ENCODE measurements around the gene KCNAB1. TPM values are rescaled to one million over a fixed set of nuclear protein-coding genes. Genes with fewer than 3 reads are reported as not detected.

Gene KCNAB1
- total and polyA plus RNA-seq, 10 of the 15 experiments (the other 5 are each of a cell fraction or from before 2014, with no cell fraction given), result 0.11 to 0.69 (median 0.43) TPM; not detected in 6

DNA sequence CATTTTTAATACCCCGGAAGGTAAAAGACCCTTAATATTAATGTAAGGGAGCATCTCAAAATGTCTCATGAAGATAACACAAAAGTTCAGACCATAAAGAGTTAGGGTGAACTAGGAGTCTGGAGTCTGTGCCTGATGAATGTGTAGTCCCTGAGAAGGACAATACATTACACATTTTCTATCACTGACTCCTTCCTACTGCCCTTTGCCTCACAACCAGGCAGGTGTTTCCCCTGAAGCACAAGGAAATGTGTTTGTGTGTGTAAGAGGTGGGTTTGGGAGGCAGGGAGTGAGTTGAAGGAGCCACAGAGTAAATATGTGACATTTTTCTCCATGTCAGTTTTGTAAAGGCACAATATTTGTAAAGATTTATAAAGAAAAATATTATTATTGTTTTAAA lies 375.4 kb downstream of the KCNAB1 start (continued):
- TF ChIP-seq, protein P1, sequence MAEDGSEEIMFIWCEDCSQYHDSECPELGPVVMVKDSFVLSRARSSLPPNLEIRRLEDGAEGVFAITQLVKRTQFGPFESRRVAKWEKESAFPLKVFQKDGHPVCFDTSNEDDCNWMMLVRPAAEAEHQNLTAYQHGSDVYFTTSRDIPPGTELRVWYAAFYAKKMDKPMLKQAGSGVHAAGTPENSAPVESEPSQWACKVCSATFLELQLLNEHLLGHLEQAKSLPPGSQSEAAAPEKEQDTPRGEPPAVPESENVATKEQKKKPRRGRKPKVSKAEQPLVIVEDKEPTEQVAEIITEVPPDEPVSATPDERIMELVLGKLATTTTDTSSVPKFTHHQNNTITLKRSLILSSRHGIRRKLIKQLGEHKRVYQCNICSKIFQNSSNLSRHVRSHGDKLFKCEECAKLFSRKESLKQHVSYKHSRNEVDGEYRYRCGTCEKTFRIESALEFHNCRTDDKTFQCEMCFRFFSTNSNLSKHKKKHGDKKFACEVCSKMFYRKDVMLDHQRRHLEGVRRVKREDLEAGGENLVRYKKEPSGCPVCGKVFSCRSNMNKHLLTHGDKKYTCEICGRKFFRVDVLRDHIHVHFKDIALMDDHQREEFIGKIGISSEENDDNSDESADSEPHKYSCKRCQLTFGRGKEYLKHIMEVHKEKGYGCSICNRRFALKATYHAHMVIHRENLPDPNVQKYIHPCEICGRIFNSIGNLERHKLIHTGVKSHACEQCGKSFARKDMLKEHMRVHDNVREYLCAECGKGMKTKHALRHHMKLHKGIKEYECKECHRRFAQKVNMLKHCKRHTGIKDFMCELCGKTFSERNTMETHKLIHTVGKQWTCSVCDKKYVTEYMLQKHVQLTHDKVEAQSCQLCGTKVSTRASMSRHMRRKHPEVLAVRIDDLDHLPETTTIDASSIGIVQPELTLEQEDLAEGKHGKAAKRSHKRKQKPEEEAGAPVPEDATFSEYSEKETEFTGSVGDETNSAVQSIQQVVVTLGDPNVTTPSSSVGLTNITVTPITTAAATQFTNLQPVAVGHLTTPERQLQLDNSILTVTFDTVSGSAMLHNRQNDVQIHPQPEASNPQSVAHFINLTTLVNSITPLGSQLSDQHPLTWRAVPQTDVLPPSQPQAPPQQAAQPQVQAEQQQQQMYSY (CRISPR knock-in tag; IDR thresholded peaks at IDR 0.05), result no peak
- TF ChIP-seq IKZF2 (IDR thresholded peaks at IDR 0.05) (no peak), KAT2A (conservative IDR thresholded peaks at IDR 0.05; ENCODE audit: control insufficient read depth, low read depth, low read length) (no peak)

DNA sequence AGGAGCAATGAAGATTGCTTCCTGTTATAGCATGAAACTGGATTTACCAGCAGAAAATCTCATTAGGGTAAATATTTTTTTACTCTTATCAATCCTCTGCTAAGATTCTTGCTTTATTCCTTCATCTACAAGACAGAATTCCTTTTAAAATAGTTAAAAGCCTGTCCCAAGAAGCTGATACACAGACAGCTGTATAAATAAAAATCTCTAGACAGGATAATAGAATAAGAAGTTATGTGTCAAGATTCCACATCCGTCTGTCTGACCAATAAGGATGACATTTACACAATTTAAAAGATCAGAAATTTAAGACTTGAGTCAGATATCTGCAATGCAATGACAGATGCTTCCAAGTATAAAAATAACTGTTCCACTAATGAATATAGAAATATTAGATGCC lies 376.9 kb downstream of the KCNAB1 start:
- Histone ChIP-seq H4K20me1 (ENCODE audit: control insufficient read depth, insufficient read depth) (no peaks in the 10 kb centered on the region), H3K27ac (ENCODE audit: control insufficient read depth, insufficient read depth) (no peak overlapping the region), H3K4me3 (no peak overlapping the region), H3K9me3 (replicated peaks; ENCODE audit: control insufficient read depth, insufficient read depth, low read length) (peaks cover 6% of the 10 kb centered on the region), H3K27me3 (replicated peaks in 1 of 2; ENCODE audit: control insufficient read depth in 2 of 2, insufficient read depth in 2 of 2, low read length in 1 of 2) (no peaks in the 10 kb centered on the region), H3K9ac (ENCODE audit: control insufficient read depth, insufficient read depth, low read length) (no peak overlapping the region), H3K4me1 (ENCODE audit: control insufficient read depth, insufficient read depth, low read length) (peaks cover 3% of the 10 kb centered on the region; the same call in 1 of the 2 replicates), H3K4me2 (ENCODE audit: control insufficient read depth, insufficient read depth) (no peak overlapping the region), H3K36me3 (ENCODE audit: control insufficient read depth in 2 of 2, insufficient read depth in 2 of 2, low read length in 1 of 2) (no peaks in the 10 kb centered on the region), H2AFZ (ENCODE audit: control insufficient read depth, low read depth, low read length) (no peak overlapping the region), H3K79me2 (ENCODE audit: control insufficient read depth, insufficient read depth, low read length) (no peaks in the 10 kb centered on the region)
- intact Hi-C loops (cut with micrococcal nuclease; ENCODE audit: unreplicated experiment), result no loop called here
- in situ Hi-C loops (cut with MboI), result no loop called here
- CTCF ChIA-PET, result interaction anchor here (1.5 kb wide), 1 partner anchor 48 kb away, joined by 4 read pairs; no protein-coding TSS in a partner anchor
- TF ChIP-seq RBBP5 (conservative IDR thresholded peaks at IDR 0.05) (no peak), PAX5 (IDR thresholded peaks at IDR 0.05; ENCODE audit: borderline replicate concordance, low read depth, low read length) (no peak), MXI1 (IDR thresholded peaks at IDR 0.05; ENCODE audit: low read depth, low read length) (no peak), CREM (IDR thresholded peaks at IDR 0.05; ENCODE audit: low read depth) (no peak), ZNF207 (IDR thresholded peaks at IDR 0.05; ENCODE audit: borderline replicate concordance) (no peak)
- TF ChIP-seq, protein P2, sequence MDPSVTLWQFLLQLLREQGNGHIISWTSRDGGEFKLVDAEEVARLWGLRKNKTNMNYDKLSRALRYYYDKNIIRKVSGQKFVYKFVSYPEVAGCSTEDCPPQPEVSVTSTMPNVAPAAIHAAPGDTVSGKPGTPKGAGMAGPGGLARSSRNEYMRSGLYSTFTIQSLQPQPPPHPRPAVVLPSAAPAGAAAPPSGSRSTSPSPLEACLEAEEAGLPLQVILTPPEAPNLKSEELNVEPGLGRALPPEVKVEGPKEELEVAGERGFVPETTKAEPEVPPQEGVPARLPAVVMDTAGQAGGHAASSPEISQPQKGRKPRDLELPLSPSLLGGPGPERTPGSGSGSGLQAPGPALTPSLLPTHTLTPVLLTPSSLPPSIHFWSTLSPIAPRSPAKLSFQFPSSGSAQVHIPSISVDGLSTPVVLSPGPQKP (IDR thresholded peaks at IDR 0.05; ENCODE audit: low read depth, low read length), result no peak
- TF ChIP-seq, protein P3, sequence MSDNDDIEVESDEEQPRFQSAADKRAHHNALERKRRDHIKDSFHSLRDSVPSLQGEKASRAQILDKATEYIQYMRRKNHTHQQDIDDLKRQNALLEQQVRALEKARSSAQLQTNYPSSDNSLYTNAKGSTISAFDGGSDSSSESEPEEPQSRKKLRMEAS (IDR thresholded peaks at IDR 0.05; ENCODE audit: low read depth, low read length), result no peak
- TF ChIP-seq, protein P4, sequence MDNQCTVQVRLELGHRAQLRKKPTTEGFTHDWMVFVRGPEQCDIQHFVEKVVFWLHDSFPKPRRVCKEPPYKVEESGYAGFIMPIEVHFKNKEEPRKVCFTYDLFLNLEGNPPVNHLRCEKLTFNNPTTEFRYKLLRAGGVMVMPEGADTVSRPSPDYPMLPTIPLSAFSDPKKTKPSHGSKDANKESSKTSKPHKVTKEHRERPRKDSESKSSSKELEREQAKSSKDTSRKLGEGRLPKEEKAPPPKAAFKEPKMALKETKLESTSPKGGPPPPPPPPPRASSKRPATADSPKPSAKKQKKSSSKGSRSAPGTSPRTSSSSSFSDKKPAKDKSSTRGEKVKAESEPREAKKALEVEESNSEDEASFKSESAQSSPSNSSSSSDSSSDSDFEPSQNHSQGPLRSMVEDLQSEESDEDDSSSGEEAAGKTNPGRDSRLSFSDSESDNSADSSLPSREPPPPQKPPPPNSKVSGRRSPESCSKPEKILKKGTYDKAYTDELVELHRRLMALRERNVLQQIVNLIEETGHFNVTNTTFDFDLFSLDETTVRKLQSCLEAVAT (IDR thresholded peaks at IDR 0.05), result no peak
- BruUV-seq (replicated peaks), result no TSS peak
- ATAC-seq (no peak), DNase-seq (ENCODE audit: low read depth, low spot score) (no peak), FAIRE-seq (no peak)
- 50% methylated on average over 1 of the region's 1 CpG for WGBS (ENCODE audit: insufficient coverage, insufficient replicate concordance, low lambda C conversion rate, missing lambda C conversion rate)
- SMC1A ChIA-PET (ENCODE audit: uncharacterized antibody, unreplicated experiment), result no interaction called here
- RAD21 ChIA-PET (ENCODE audit: unreplicated experiment), result no interaction called here
- POLR2A ChIA-PET, result no interaction called here
